Measurements from ENCODE around the gene TMIE.
A peak's percentile ranks its signal among the peaks of the same experiment; 100 is the strongest.
"Not testable (repeated sequence)": the region's sequence is repeated elsewhere in the genome, so short reads cannot be mapped to it uniquely, and the experiment has no call there.

TMIE gene

DNA sequence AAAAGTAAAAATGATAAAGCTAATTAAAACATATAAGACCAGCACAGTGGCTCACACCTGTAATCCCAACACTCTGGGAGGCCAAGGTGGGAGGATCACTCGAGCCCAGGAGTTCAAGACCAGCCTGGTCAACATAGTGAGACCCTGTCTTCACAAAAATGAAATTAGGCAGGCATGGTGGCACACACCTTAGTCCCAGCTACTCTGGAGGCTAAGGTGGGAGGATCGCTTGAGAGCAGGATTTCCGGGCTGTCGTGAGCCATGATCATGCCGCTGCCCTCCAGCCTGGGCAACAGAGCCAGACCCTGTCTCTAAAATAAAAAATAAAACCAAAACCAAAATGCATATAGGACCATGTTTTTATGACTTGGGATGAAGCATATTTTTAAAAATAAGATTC, 21.3 kb downstream of the TMIE start:
- no peak for DNase-seq (ENCODE audit: low spot score)

DNA sequence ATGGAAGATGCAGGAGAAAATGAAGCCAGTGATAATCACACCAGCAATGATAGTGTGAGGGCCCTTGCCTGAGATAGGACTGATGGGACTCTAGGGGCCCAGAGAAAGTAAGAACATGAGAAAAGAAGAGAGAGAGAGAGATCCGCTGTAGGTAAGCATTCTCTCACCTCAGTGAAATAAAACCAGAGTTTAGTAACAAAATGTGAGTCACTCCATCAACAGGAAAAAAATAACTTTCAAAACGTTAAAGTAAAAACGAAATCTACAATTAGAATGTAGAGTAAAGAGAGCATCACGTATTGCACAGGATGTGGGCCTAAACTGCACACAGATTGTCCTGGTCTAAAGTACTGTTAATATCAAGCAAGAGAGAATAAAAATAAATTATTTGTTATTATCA, 23.2 kb downstream of the TMIE start:
- no peak for DNase-seq (ENCODE audit: low spot score)

DNA sequence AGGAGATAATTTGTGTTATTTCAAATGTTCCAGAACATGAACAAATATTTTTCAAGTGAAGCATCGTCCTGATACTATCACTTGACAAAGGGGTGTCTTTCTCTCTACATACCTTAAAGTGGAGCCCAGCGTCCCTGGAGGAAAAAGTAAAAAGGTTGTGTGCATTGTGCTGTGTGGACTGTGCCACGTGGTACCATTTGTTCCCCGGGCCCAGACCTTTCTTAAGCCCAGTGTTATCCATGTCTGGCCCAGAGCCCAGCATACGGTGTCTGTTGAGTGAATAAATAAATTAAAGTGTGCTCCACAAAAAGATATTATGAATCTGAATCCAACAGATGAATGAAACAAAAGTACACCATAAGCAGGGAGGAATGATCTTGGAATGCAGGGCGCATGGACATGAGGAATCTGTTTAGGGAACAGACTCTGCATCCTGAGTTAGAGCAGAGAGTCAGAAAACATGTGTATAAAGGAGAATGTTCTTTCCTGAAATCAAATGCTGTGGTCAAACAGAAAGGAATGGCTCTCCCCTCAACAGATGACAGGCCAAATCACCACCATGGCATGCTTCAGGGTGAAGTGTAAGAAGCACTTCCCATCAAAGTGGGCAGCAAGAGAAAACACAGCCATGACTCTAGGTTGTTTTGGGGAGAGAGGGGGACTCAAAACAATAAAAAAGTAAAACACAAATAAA, 24.6 kb downstream of the TMIE start:
- DNase-seq (ENCODE audit: low spot score) = no peak

DNA sequence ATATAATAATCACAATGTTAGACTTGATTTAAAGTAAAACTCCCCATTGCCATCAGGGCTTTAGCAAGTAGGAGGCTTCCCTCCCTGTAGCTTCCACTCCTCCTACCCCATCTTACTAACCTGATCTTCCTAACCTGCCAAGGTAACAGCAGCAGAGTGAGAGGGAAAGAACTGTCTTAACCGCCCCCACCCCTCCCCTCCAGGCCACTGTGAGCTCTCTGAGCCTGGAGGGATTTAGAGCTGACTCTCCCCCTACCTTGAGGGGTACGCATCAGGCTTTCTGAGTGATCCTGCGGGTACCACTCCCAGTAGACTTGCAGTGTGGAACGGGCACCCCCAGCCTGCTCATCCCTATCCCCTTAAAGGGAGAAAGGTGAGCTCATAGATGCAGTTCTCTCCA, 27.8 kb downstream of the TMIE start:
- no peak for DNase-seq (ENCODE audit: low spot score)

DNA sequence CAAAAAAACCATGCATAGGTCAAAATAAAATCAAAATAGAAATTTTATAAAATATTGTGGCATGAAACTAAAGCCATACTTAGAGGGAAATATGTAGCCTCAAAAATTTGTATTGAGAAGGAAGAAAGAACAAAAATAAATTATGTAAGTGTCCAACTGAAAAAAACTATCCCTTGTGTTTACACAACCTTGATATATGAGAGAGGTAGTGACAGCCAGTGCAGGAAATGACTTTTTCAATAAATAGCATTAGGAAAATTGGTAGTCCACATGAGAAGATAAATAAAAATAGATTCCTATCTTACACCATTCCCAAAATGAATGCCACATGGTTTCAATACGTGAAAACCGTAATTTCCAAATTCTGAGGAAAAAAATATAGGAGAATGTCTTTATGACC, 29.6 kb downstream of the TMIE start:
- DNase-seq (ENCODE audit: low spot score) = no peak

- DNase-seq (ENCODE audit: low spot score) = no peak
Measured at GRCh38 chr3:46731795-46732194, 30.6 kb downstream of the TMIE start.

GRCh38 chr3:46733026-46733800, 32.0 kb downstream of the TMIE start:
- peak; percentile 21 for DNase-seq (ENCODE audit: low spot score)

GRCh38 chr3:46734773-46735172, 33.6 kb downstream of the TMIE start:
- DNase-seq (ENCODE audit: low spot score) = no peak

DNA sequence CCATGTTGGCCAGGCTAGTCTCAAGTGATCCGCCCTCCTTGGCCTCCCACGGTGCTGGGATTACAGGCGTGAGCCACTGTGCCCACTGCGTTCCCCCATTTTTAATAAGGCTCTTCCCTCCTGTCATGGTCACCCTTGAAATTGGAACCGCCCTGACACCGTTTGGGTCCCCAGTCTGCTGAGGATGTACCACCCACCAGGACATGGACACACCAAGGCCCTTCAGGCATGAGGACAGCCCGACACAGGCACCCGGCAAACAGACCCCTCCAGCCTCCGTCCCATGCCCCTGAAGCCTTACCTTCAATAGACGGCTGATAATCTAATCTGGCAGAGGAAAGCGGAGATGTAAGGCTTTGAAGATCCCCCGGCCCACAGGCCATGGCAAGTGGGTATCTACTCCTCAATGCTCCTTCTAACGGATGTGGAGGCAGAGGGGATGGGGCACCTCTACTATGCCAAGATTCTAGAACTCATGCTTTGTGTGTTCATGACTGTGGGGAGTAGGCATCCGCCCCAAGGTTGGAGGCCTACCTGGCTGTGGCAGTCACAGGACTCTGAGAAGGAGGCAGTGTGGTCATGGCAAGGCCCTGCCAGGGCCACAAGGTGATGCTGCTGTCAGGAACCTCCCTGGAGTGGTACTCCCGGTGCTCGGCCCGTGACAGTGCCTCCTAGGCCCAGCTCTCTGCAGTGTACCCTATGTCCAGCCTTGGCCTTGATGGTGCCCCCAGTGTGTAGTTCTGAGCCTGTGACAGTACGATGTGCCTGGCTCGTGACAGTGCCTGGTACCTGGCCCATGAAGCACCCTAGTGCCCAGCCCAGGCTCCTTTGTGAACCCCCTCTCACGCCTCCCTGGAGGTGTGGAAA, 35.0 kb downstream of the TMIE start:
- no peak for DNase-seq (ENCODE audit: low spot score)

DNA sequence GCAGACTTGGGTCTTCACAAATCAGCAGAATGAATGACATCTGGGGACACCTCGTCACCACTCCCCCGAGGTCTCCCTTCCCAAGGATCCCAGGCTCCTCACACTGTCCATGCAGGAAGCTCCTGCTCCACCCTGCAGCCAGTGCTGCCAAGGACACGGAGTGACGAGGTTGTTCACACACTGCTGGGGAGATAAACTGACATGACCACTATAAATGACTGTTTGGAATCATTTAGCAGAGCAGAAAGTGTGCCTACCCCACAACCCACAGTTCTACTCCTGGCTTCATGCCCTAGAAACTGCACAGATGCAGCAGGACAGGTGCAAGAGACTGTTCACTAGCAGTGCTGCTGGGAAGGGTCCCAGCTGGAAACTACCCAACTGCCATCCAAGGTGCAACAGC, 36.1 kb downstream of the TMIE start:
- no peak for DNase-seq (ENCODE audit: low spot score)

DNA sequence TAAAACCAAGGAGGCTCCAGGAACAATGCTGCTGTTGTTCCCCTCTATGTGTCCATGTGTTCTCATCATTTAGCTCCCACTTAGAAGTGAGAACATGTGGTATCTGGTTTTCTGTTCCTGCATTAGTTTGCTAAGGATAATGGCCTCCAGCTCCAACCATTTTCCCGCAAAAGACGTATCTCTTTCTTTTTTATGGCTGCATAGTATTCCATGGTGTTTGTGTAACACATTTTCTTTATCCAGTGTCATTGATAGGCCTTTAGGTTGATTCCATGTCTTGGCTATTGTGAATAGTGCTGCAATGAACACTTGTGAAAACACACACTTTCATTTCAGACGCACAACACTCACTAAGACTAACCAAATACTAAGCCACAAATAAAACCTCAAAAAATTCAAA, 38.4 kb downstream of the TMIE start:
- DNase-seq (ENCODE audit: low spot score) = not testable (repeated sequence)

GRCh38 chr3:46742992-46743585, 41.9 kb downstream of the TMIE start:
- no peak for DNase-seq (ENCODE audit: low spot score)

DNA sequence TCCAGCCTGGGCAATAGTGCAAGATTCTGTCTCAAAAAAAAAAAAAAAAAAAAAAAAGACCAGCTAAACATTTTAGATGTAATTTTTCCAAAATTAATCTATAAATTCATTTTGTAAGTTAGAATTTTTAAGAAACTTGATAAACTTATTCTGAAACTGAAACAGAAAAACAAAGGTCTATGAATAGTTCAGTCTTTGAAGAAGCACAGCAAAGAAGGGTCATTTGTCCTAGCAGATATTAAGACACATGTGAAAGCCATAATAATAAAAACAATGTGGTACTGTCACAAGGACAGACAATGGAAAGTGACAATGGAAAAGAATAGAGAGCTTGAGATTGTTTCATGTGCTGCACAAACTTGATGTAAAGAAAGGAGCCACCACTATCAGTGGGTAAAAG, 45.5 kb downstream of the TMIE start:
- DNase-seq (ENCODE audit: low spot score) = no peak

DNA sequence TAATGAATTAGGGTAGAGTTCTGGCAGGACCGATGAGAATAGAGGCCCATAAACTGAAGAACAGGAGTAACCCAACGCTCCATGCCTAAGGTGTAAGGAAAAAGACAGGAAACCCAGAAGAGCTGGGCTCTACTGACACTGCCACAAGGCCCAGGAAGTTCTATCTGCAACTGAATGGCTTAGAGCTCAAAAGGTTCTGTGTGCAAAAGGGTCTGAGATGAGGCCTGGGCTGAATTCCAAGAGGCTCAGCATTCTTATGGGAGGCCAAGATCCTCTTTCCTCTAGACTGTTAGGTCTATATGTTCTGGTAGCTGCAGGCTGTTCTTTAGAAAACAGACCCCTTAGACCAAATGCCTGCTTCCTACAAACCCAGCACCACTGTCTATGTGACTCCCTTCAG, 47.0 kb downstream of the TMIE start:
- no peak for DNase-seq (ENCODE audit: low spot score)

- no peak for DNase-seq (ENCODE audit: low spot score)
Measured at GRCh38 chr3:46749129-46749528, 47.9 kb downstream of the TMIE start.

- no peak for DNase-seq (ENCODE audit: low spot score)
Measured at GRCh38 chr3:46750555-46751038, 49.4 kb downstream of the TMIE start.

DNA sequence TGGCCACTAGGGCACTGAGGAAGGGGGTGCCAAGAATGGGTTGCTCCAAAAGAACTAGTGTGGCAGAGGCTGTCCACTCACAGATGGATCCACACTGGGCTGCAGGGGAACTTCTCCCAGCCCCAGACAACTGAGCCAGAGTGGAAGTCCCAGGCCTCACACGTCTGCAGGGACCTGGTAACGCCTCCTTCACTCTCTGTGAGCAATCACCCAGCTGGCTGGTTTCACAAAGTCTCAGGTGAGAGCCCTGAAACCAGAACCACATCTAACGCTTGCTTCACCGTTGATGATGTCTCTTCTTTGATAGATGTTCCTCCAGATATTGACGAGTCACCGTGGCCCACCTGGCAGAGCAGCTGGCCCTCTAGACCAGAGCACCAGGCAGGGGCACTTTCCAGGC, 51.9 kb downstream of the TMIE start:
- DNase-seq (ENCODE audit: low spot score) = not testable (repeated sequence)

GRCh38 chr3:46755646-46756045, 54.5 kb downstream of the TMIE start:
- DNase-seq (ENCODE audit: low spot score) = no peak

DNA sequence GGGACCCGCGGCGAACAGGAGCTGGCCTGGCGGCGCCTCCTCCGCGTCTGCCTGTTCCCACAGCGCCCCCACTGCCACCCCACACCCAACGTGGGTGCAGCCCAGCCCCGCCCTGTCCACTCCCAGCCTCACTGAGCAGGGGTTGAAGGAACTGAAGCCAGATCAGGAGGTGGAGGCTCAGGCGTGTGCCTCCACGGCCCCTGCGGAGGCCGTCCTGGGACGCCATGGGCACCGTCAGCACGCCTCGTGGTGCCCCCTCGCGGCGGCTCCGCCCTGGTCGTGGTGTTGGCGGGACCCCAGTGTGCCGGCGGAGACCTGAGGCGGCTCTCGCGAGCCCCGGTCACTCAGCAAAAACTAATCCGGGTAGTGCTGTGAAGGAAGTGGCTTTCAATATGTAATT, 55.5 kb downstream of the TMIE start:
- no peak for DNase-seq (ENCODE audit: low spot score)

GRCh38 chr3:46759239-46760167, 58.3 kb downstream of the TMIE start:
- DNase-seq (ENCODE audit: low spot score) = no peak

Measured in AG08395 (cell line).